GM23338 (cell line): ENCODE measurements around the gene SETD4. TPM values are rescaled to one million over a fixed set of nuclear protein-coding genes. Genes with fewer than 3 reads are reported as not detected.
"Not testable (repeated sequence)": the region's sequence is repeated elsewhere in the genome, so short reads cannot be mapped to it uniquely, and the experiment has no call there.

Source experiments
- ATAC-seq: fragments of 200-7000 bp; cut with Tn5 transposase; 3 replicates; pipeline ENCODE4 v1.9.1; 2020
- DNase-seq: peaks from one replicate; pipeline ENCODE4 v3.0.0-alpha.2; 2015; ENCODE audit warnings: low spot score
- H2AFZ ChIP-seq: fragments of 200-600 bp; sonication (generic); 2 replicates; pipeline ENCODE4 v1.8.0; 2016; ENCODE audit warnings: antibody characterized with exemption, mild to moderate bottlenecking, moderate library complexity
- H3F3A ChIP-seq: fragments of 200-600 bp; sonication (generic); replicated peaks from 2 replicates; pipeline ENCODE4 v1.8.0; 2017; ENCODE audit warnings: antibody characterized with exemption, mixed run types, low read depth
- H3K27ac ChIP-seq: fragments of 200-600 bp; sonication (generic); 2 replicates; pipeline ENCODE4 v1.6.1; 2016; ENCODE audit warnings: low read depth
- H3K27me3 ChIP-seq: fragments of 200-600 bp; sonication (generic); 2 replicates; pipeline ENCODE4 v1.8.0; 2016; ENCODE audit warnings: mild to moderate bottlenecking, mixed run types, moderate library complexity; ENCODE audit not compliant: insufficient read depth
- H3K36me3 ChIP-seq: fragments of 200-600 bp; sonication (generic); 2 replicates; pipeline ENCODE4 v1.8.0; 2016; ENCODE audit warnings: mild to moderate bottlenecking; ENCODE audit not compliant: insufficient read depth
- H3K4me1 ChIP-seq: fragments of 200-600 bp; sonication (generic); 2 replicates; pipeline ENCODE4 v1.8.0; 2016; ENCODE audit warnings: mild to moderate bottlenecking, moderate library complexity; ENCODE audit not compliant: insufficient read depth
- H3K4me2 ChIP-seq: fragments of 200-600 bp; sonication (generic); 2 replicates; pipeline ENCODE4 v1.7.1; 2017; ENCODE audit warnings: mixed run types
- H3K4me3 ChIP-seq: fragments of 200-600 bp; sonication (generic); 2 replicates; pipeline ENCODE4 v1.6.1; 2016; ENCODE audit warnings: mixed run types
- H3K79me2 ChIP-seq: fragments of 200-600 bp; sonication (generic); replicated peaks from 2 replicates; pipeline ENCODE4 v1.8.0; 2017; ENCODE audit warnings: mild to moderate bottlenecking; ENCODE audit not compliant: insufficient read depth
- H3K9me2 ChIP-seq: fragments of 200-600 bp; sonication (generic); 2 replicates; pipeline ENCODE4 v1.8.0; 2017; ENCODE audit not compliant: insufficient read depth
- H4K20me1 ChIP-seq: fragments of 200-600 bp; sonication (generic); replicated peaks from 2 replicates; pipeline ENCODE4 v1.8.0; 2017; ENCODE audit warnings: mild to moderate bottlenecking; ENCODE audit not compliant: insufficient read depth
- H3K27ac Mint-ChIP-seq: 2 replicates; pipeline ENCODE4 v1.8.0; 2020; ENCODE audit warnings: inconsistent platforms, mild to moderate bottlenecking, moderate library complexity, mixed read lengths
- H3K27me3 Mint-ChIP-seq: 3 replicates; pipeline ENCODE4 v1.8.0; 2022; ENCODE audit warnings: low read depth, mild to moderate bottlenecking, moderate library complexity, mixed read lengths, inconsistent platforms; ENCODE audit not compliant: insufficient read depth, poor library complexity
- H3K36me3 Mint-ChIP-seq: 3 replicates; pipeline ENCODE4 v1.8.0; 2021; ENCODE audit warnings: low read depth, mild to moderate bottlenecking, inconsistent platforms, moderate library complexity, mixed read lengths
- H3K4me1 Mint-ChIP-seq: 3 replicates; pipeline ENCODE4 v1.8.0; 2020; ENCODE audit warnings: mild to moderate bottlenecking, inconsistent platforms, mixed read lengths
- H3K4me3 Mint-ChIP-seq: 3 replicates; pipeline ENCODE4 v1.8.0; 2021; ENCODE audit warnings: moderate library complexity, mild to moderate bottlenecking, inconsistent platforms, mixed read lengths
- H3K9me3 Mint-ChIP-seq: 3 replicates; pipeline ENCODE4 v1.8.0; 2020; ENCODE audit warnings: moderate library complexity, mild to moderate bottlenecking, inconsistent platforms, mixed read lengths
- CREB1 ChIP-seq: fragments of 250-450 bp; sonication (Bioruptor Pico); IDR thresholded peaks from 2 replicates; pipeline ENCODE4 v1.5.0; 2020; ENCODE audit warnings: low read depth, mild to moderate bottlenecking, moderate library complexity
- EZH2phosphoT487 ChIP-seq: fragments of 200-600 bp; sonication (generic); IDR thresholded peaks from one replicate; pipeline ENCODE4 v1.8.1; 2018; ENCODE audit warnings: antibody characterized with exemption; ENCODE audit not compliant: unreplicated experiment
- JUNB ChIP-seq: IDR thresholded peaks from one replicate; pipeline ENCODE4 v1.6.1; 2016; ENCODE audit warnings: antibody characterized with exemption; ENCODE audit not compliant: unreplicated experiment
- NANOG ChIP-seq: IDR thresholded peaks from 2 replicates; pipeline ENCODE4 v1.6.1; 2016; ENCODE audit warnings: antibody characterized with exemption, borderline replicate concordance
- POLR2AphosphoS5 ChIP-seq: IDR thresholded peaks from 2 replicates; pipeline ENCODE4 v1.6.1; 2016; ENCODE audit warnings: antibody characterized with exemption, low read depth
- polyA plus RNA-seq: library from polyadenylated mRNA; unstranded; fragments of >200 nt; fragmentation: Nextera tagmentation; extraction: Ambion mirVana; gene quantifications from 2 replicates; pipeline ENCODE4 v1.2.1, GENCODE V29; 2016
- total RNA-seq: library from RNA; depleted of rRNA; stranded (reverse); fragments of >200 nt; shearing (Covaris generic); gene quantifications from 2 replicates; pipeline ENCODE4 v1.2.3, GENCODE V29; 2014
- TF ChIP-seq, protein P1 (sequence below): IDR thresholded peaks from 2 replicates; pipeline ENCODE4 v1.6.1; 2016; ENCODE audit warnings: antibody characterized with exemption
- TF ChIP-seq, protein P2 (sequence below): IDR thresholded peaks from one replicate; pipeline ENCODE4 v1.6.1; 2018; ENCODE audit warnings: antibody characterized with exemption; ENCODE audit not compliant: unreplicated experiment
- TF ChIP-seq, protein P3 (sequence below): fragments of 250-450 bp; sonication (Bioruptor Pico); IDR thresholded peaks from 2 replicates; pipeline ENCODE4 v1.5.0; 2020; ENCODE audit warnings: mild to moderate bottlenecking, moderate library complexity

The SETD4 gene
- total and polyA plus RNA-seq, 2 experiments from 2014 or later: 32.5 to 45.1 TPM

DNA sequence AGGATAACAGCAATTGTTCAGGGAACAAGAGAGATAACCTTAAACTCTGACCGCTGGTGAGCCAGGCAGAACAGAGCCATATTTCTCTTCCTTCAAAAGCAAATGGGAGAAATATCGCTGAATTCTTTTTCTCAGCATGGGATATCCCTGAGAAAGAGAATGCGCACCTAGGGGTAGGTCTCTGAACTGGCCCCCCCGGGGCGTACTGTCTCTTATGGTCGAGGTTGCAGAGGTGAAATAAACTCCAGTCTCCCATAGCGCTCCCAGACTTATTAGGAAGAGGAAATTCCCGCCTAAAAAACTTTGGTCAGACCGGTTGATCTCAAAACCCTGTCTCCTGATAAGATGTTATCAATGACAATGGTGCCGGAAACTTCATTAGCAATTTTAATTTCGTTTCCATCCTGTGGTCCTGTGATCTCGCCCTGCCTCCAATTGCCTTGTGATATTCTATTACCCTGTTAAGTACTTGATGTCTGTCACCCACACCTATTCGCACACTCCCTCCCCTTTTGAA, 39.4 kb upstream of the SETD4 start:
- peak overlapping the region; percentile 42 for H3K4me2 ChIP-seq
- DNase-seq: peak; percentile 87
- H3K79me2 ChIP-seq, H3K27me3 ChIP-seq, H3K4me3 ChIP-seq, H3K9me2 ChIP-seq, H3F3A ChIP-seq, H3K36me3 ChIP-seq, H3K27me3 Mint-ChIP-seq, H2AFZ ChIP-seq, H4K20me1 ChIP-seq, ATAC-seq: not testable (repeated sequence)
- Mint-ChIP-seq H3K9me3 (peaks cover 44% of the 10 kb centered on the region), H3K4me1 (peaks cover 72% of the 10 kb centered on the region), H3K36me3 (peaks cover 49% of the 10 kb centered on the region), H3K27ac (peak overlapping the region; percentile 97), H3K4me3 (peak overlapping the region; percentile 42)
- H3K4me1 ChIP-seq: peaks cover 59% of the 10 kb centered on the region
- peak overlapping the region; percentile 98 for H3K27ac ChIP-seq
- TF ChIP-seq NANOG: peak; percentile 42

DNA sequence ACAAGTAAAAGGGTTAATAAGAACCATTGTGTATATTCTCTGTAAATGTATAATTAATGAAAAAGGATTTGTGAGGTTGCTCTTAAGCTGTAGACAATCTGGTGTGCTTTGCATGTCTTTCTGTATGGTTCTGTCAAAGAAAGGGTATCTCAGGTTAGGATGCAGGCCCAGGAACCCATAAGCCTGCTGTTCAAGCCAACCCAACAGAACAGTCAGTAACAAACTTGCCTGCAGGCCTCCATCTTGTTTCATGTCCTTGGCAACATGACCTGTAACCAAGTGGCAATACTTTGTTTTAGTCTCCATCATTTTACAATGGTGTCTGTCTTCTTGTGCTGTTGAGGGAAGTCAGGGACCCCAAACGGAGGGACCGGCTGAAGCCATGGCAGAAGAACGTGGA, 38.7 kb upstream of the SETD4 start:
- peaks cover 66% of the 10 kb centered on the region for H3K4me1 Mint-ChIP-seq
- Histone ChIP-seq H3K27me3 (no peaks in the 10 kb centered on the region), H2AFZ (no peak overlapping the region), H3K4me2 (peak overlapping the region; percentile 42), H3F3A (0 out of 2 replicates have a peak, but pooled peaks cover 9% of the 10 kb centered on the region), H3K4me3 (peak overlapping the region; percentile 8; the same call in 1 of the 2 replicates), H3K9me2 (no peaks in the 10 kb centered on the region), H4K20me1 (no peaks in the 10 kb centered on the region), H3K27ac (peak overlapping the region; percentile 98), H3K4me1 (peaks cover 61% of the 10 kb centered on the region), H3K36me3 (peaks cover 5% of the 10 kb centered on the region), H3K79me2 (no peaks in the 10 kb centered on the region)
- H3K36me3 Mint-ChIP-seq: peaks cover 50% of the 10 kb centered on the region
- peaks cover 8% of the 10 kb centered on the region for H3K27me3 Mint-ChIP-seq
- DNase-seq: no peak
- peak overlapping the region; percentile 97 for H3K27ac Mint-ChIP-seq
- ATAC-seq: peak; percentile 14; the same call in 2 of the 3 replicates
- TF ChIP-seq, protein P1, sequence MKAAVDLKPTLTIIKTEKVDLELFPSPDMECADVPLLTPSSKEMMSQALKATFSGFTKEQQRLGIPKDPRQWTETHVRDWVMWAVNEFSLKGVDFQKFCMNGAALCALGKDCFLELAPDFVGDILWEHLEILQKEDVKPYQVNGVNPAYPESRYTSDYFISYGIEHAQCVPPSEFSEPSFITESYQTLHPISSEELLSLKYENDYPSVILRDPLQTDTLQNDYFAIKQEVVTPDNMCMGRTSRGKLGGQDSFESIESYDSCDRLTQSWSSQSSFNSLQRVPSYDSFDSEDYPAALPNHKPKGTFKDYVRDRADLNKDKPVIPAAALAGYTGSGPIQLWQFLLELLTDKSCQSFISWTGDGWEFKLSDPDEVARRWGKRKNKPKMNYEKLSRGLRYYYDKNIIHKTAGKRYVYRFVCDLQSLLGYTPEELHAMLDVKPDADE: no peak
- TF ChIP-seq, protein P2, sequence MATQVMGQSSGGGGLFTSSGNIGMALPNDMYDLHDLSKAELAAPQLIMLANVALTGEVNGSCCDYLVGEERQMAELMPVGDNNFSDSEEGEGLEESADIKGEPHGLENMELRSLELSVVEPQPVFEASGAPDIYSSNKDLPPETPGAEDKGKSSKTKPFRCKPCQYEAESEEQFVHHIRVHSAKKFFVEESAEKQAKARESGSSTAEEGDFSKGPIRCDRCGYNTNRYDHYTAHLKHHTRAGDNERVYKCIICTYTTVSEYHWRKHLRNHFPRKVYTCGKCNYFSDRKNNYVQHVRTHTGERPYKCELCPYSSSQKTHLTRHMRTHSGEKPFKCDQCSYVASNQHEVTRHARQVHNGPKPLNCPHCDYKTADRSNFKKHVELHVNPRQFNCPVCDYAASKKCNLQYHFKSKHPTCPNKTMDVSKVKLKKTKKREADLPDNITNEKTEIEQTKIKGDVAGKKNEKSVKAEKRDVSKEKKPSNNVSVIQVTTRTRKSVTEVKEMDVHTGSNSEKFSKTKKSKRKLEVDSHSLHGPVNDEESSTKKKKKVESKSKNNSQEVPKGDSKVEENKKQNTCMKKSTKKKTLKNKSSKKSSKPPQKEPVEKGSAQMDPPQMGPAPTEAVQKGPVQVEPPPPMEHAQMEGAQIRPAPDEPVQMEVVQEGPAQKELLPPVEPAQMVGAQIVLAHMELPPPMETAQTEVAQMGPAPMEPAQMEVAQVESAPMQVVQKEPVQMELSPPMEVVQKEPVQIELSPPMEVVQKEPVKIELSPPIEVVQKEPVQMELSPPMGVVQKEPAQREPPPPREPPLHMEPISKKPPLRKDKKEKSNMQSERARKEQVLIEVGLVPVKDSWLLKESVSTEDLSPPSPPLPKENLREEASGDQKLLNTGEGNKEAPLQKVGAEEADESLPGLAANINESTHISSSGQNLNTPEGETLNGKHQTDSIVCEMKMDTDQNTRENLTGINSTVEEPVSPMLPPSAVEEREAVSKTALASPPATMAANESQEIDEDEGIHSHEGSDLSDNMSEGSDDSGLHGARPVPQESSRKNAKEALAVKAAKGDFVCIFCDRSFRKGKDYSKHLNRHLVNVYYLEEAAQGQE: no peak
- TF ChIP-seq CREB1 (CRISPR knock-in tag) (no peak), JUNB (no peak), EZH2phosphoT487 (no peak), POLR2AphosphoS5 (no peak), NANOG (no peak)
- TF ChIP-seq, protein P3, sequence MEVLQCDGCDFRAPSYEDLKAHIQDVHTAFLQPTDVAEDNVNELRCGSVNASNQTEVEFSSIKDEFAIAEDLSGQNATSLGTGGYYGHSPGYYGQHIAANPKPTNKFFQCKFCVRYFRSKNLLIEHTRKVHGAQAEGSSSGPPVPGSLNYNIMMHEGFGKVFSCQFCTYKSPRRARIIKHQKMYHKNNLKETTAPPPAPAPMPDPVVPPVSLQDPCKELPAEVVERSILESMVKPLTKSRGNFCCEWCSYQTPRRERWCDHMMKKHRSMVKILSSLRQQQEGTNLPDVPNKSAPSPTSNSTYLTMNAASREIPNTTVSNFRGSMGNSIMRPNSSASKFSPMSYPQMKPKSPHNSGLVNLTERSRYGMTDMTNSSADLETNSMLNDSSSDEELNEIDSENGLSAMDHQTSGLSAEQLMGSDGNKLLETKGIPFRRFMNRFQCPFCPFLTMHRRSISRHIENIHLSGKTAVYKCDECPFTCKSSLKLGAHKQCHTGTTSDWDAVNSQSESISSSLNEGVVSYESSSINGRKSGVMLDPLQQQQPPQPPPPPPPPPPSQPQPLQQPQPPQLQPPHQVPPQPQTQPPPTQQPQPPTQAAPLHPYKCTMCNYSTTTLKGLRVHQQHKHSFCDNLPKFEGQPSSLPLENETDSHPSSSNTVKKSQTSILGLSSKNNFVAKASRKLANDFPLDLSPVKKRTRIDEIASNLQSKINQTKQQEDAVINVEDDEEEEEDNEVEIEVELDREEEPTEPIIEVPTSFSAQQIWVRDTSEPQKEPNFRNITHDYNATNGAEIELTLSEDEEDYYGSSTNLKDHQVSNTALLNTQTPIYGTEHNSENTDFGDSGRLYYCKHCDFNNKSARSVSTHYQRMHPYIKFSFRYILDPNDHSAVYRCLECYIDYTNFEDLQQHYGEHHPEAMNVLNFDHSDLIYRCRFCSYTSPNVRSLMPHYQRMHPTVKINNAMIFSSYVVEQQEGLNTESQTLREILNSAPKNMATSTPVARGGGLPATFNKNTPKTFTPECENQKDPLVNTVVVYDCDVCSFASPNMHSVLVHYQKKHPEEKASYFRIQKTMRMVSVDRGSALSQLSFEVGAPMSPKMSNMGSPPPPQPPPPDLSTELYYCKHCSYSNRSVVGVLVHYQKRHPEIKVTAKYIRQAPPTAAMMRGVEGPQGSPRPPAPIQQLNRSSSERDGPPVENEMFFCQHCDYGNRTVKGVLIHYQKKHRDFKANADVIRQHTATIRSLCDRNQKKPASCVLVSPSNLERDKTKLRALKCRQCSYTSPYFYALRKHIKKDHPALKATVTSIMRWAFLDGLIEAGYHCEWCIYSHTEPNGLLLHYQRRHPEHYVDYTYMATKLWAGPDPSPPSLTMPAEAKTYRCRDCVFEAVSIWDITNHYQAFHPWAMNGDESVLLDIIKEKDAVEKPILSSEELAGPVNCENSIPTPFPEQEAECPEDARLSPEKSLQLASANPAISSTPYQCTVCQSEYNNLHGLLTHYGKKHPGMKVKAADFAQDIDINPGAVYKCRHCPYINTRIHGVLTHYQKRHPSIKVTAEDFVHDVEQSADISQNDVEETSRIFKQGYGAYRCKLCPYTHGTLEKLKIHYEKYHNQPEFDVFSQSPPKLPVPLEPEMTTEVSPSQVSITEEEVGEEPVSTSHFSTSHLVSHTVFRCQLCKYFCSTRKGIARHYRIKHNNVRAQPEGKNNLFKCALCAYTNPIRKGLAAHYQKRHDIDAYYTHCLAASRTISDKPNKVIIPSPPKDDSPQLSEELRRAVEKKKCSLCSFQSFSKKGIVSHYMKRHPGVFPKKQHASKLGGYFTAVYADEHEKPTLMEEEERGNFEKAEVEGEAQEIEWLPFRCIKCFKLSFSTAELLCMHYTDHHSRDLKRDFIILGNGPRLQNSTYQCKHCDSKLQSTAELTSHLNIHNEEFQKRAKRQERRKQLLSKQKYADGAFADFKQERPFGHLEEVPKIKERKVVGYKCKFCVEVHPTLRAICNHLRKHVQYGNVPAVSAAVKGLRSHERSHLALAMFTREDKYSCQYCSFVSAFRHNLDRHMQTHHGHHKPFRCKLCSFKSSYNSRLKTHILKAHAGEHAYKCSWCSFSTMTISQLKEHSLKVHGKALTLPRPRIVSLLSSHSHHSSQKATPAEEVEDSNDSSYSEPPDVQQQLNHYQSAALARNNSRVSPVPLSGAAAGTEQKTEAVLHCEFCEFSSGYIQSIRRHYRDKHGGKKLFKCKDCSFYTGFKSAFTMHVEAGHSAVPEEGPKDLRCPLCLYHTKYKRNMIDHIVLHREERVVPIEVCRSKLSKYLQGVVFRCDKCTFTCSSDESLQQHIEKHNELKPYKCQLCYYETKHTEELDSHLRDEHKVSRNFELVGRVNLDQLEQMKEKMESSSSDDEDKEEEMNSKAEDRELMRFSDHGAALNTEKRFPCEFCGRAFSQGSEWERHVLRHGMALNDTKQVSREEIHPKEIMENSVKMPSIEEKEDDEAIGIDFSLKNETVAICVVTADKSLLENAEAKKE (CRISPR knock-in tag): no peak
- H3K4me3 Mint-ChIP-seq: peak overlapping the region; percentile 42; the same call in 2 of the 3 replicates
- H3K9me3 Mint-ChIP-seq: peaks cover 45% of the 10 kb centered on the region
